ENCODE data around the gene RHBDF1.
A peak's percentile ranks its signal among the peaks of the same experiment; 100 is the strongest.

The RHBDF1 gene

DNA sequence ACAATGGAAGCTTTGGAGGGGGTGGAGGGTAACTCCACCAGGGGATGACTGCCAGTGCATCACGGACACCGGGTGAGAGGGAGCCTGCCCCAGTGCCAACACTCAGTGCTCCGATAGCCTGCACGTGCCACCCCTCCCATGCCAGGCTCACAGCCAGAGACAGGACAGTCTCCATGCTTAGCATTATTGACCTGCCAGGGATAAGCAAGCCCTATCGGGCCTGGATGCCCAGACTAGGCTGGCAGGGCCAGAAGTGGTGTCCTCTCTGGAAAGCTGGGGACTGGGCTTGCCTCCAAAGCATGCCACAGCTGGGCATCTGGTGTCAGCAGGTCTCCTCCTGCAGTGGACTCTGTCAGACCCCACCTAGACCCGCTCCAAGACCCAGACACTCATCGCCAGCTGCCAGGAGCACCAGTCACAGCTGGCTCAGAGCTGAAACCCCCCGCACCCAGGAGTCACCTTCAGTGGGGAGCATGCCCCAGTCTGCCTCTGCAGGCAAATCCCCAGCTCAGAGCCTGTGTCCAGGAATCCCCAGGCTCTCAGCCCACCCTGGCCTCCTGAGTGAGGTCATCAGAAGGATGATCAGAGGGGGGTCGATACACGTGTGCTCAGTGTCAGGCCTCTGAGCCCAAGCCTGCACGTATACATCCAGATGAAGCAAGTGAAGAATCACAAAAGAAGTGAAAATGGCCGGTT, 1.8 kb upstream of the RHBDF1 start:
- H3K9me3 ChIP-seq (ENCODE audit: control insufficient read depth, low read length), result no peaks in the 10 kb centered on the region
- H3K27ac ChIP-seq (ENCODE audit: low read depth, low read length, severe bottlenecking), result peak overlapping the region; percentile 5
- H3K4me1 ChIP-seq (ENCODE audit: control insufficient read depth, insufficient read depth, low read length, poor library complexity, severe bottlenecking), result peaks cover 65% of the 10 kb centered on the region
- H3K36me3 ChIP-seq (ENCODE audit: control insufficient read depth, insufficient read depth, low read length), result peaks cover 5% of the 10 kb centered on the region
- WGBS, 2 experiments (ENCODE audit: insufficient coverage in 2 of 2), result 70 to 78% methylated on average over 9 to 10 of the region's 12 CpGs
- H3K4me3 ChIP-seq (ENCODE audit: extremely low read depth, insufficient read depth, low read length, poor library complexity, severe bottlenecking), result no peak overlapping the region

GRCh38 chr16:71540-72401, 660 bp downstream of the RHBDF1 start:
- Histone ChIP-seq H3K9me3 (ENCODE audit: control insufficient read depth, low read length) (no peaks in the 10 kb centered on the region), H3K4me1 (ENCODE audit: control insufficient read depth, insufficient read depth, low read length, poor library complexity, severe bottlenecking) (peaks cover 66% of the 10 kb centered on the region), H3K36me3 (ENCODE audit: control insufficient read depth, insufficient read depth, low read length) (peaks cover 5% of the 10 kb centered on the region), H3K27ac (ENCODE audit: low read depth, low read length, severe bottlenecking) (peak overlapping the region; percentile 62), H3K4me3 (ENCODE audit: extremely low read depth, insufficient read depth, low read length, poor library complexity, severe bottlenecking) (peak overlapping the region; percentile 68)
- 0% methylated on average over 36 to 41 of the region's 57 CpGs for WGBS, 2 experiments (ENCODE audit: insufficient coverage in 2 of 2)

DNA sequence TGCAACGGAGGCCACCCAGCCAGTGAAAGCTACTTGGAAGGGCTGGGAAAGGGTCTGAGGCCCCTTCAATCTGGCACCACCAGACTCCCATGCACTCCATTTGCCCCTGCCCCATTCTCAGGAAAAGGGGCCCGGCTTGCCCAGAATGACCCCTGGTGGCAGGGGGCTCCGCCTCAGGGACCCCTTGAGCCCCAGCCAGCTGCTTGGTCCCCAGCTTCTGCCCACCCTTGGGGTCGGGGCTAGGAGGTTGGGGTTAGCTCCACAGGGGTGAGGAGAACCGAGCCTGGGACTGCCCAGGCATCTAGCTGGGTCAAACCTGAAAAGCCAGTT, 1.3 kb downstream of the RHBDF1 start:
- Histone ChIP-seq H3K4me3 (ENCODE audit: extremely low read depth, insufficient read depth, low read length, poor library complexity, severe bottlenecking) (peak overlapping the region; percentile 68), H3K4me1 (ENCODE audit: control insufficient read depth, insufficient read depth, low read length, poor library complexity, severe bottlenecking) (peaks cover 60% of the 10 kb centered on the region), H3K27ac (ENCODE audit: low read depth, low read length, severe bottlenecking) (peak overlapping the region; percentile 62), H3K9me3 (ENCODE audit: control insufficient read depth, low read length) (no peaks in the 10 kb centered on the region), H3K36me3 (ENCODE audit: control insufficient read depth, insufficient read depth, low read length) (peaks cover 5% of the 10 kb centered on the region)
- 53 to 89% methylated on average over 2 to 5 of the region's 5 CpGs for whole genome bisulfite sequencing, 2 experiments (ENCODE audit: insufficient coverage in 2 of 2)

- H3K27ac ChIP-seq (ENCODE audit: low read depth, low read length, severe bottlenecking), result no peak overlapping the region
- 86 to 88% methylated on average over 8 of the region's 8 CpGs for WGBS, 2 experiments (ENCODE audit: insufficient coverage in 2 of 2)
- peaks cover 43% of the 10 kb centered on the region for H3K4me1 ChIP-seq (ENCODE audit: control insufficient read depth, insufficient read depth, low read length, poor library complexity, severe bottlenecking)
- no peak overlapping the region for H3K4me3 ChIP-seq (ENCODE audit: extremely low read depth, insufficient read depth, low read length, poor library complexity, severe bottlenecking)
- H3K9me3 ChIP-seq (ENCODE audit: control insufficient read depth, low read length), result no peaks in the 10 kb centered on the region
- H3K36me3 ChIP-seq (ENCODE audit: control insufficient read depth, insufficient read depth, low read length), result peaks cover 19% of the 10 kb centered on the region
These were observed 3.2 kb downstream of the RHBDF1 start for GRCh38 chr16:69181-69580.

GRCh38 chr16:67884-68789, 4.3 kb downstream of the RHBDF1 start:
- 86 to 90% methylated on average over 25 to 27 of the region's 27 CpGs for WGBS, 2 experiments (ENCODE audit: insufficient coverage in 2 of 2)
- H3K4me3 ChIP-seq (ENCODE audit: extremely low read depth, insufficient read depth, low read length, poor library complexity, severe bottlenecking), result no peak overlapping the region
- peaks cover 29% of the 10 kb centered on the region for H3K36me3 ChIP-seq (ENCODE audit: control insufficient read depth, insufficient read depth, low read length)
- H3K4me1 ChIP-seq (ENCODE audit: control insufficient read depth, insufficient read depth, low read length, poor library complexity, severe bottlenecking), result peaks cover 33% of the 10 kb centered on the region
- H3K9me3 ChIP-seq (ENCODE audit: control insufficient read depth, low read length), result no peaks in the 10 kb centered on the region
- peak overlapping the region; percentile 49 for H3K27ac ChIP-seq (ENCODE audit: low read depth, low read length, severe bottlenecking)

GRCh38 chr16:67183-67791, 5.1 kb downstream of the RHBDF1 start:
- Histone ChIP-seq H3K9me3 (ENCODE audit: control insufficient read depth, low read length) (no peaks in the 10 kb centered on the region), H3K4me1 (ENCODE audit: control insufficient read depth, insufficient read depth, low read length, poor library complexity, severe bottlenecking) (peaks cover 27% of the 10 kb centered on the region), H3K36me3 (ENCODE audit: control insufficient read depth, insufficient read depth, low read length) (peaks cover 37% of the 10 kb centered on the region), H3K4me3 (ENCODE audit: extremely low read depth, insufficient read depth, low read length, poor library complexity, severe bottlenecking) (no peak overlapping the region), H3K27ac (ENCODE audit: low read depth, low read length, severe bottlenecking) (no peak overlapping the region)
- WGBS, 2 experiments (ENCODE audit: insufficient coverage in 2 of 2), result 94 to 95% methylated on average over 9 to 10 of the region's 10 CpGs

- peaks cover 27% of the 10 kb centered on the region for H3K4me1 ChIP-seq (ENCODE audit: control insufficient read depth, insufficient read depth, low read length, poor library complexity, severe bottlenecking)
- WGBS, 2 experiments (ENCODE audit: insufficient coverage in 2 of 2), result 86 to 95% methylated on average over 10 to 12 of the region's 13 CpGs
- H3K9me3 ChIP-seq (ENCODE audit: control insufficient read depth, low read length), result no peaks in the 10 kb centered on the region
- H3K27ac ChIP-seq (ENCODE audit: low read depth, low read length, severe bottlenecking), result no peak overlapping the region
- no peak overlapping the region for H3K4me3 ChIP-seq (ENCODE audit: extremely low read depth, insufficient read depth, low read length, poor library complexity, severe bottlenecking)
- H3K36me3 ChIP-seq (ENCODE audit: control insufficient read depth, insufficient read depth, low read length), result peaks cover 45% of the 10 kb centered on the region
These were observed 5.9 kb downstream of the RHBDF1 start for GRCh38 chr16:66309-67182.

DNA sequence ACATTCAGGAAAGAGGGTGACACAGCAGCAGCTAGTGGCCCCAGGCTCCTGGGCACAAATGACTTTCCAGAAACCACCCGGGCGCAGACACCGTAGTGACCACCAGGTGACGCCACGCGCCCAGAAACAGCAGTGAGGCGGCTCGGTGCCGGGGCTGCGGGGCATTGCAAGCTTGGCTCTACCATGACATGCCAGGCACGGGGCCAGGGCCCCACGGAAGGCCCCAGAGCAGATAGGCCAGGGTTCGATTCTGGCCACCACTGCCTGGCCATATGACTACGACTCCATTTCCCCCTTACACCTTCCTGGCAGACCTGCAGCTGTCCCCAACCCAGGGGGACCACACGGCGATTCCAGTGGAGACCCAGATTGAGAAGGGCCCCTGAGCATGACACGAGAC, 6.7 kb downstream of the RHBDF1 start:
- 22 to 23% methylated on average over 15 of the region's 17 CpGs for WGBS, 2 experiments (ENCODE audit: insufficient coverage in 2 of 2)
- H3K27ac ChIP-seq (ENCODE audit: low read depth, low read length, severe bottlenecking), result no peak overlapping the region
- H3K36me3 ChIP-seq (ENCODE audit: control insufficient read depth, insufficient read depth, low read length), result peaks cover 48% of the 10 kb centered on the region
- H3K4me1 ChIP-seq (ENCODE audit: control insufficient read depth, insufficient read depth, low read length, poor library complexity, severe bottlenecking), result peaks cover 20% of the 10 kb centered on the region
- no peak overlapping the region for H3K4me3 ChIP-seq (ENCODE audit: extremely low read depth, insufficient read depth, low read length, poor library complexity, severe bottlenecking)
- H3K9me3 ChIP-seq (ENCODE audit: control insufficient read depth, low read length), result no peaks in the 10 kb centered on the region

DNA sequence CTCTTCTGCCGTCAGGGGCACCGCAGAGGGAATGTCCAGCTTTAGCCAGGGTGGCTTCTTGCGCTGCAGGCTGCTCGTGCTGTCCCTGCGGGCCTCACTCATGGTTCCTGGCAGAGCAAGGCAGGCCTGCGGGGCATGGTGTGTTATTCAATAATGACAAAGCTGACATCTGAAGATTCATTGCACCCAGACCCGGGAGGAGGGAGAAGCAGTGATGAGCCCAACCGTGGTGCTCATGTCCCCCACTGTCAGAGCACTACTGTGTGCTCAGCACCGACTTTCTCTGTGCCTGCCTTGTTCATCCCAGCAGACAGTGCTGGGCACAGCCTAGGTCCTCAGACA, 7.5 kb downstream of the RHBDF1 start:
- no peaks in the 10 kb centered on the region for H3K9me3 ChIP-seq (ENCODE audit: control insufficient read depth, low read length)
- H3K4me3 ChIP-seq (ENCODE audit: extremely low read depth, insufficient read depth, low read length, poor library complexity, severe bottlenecking), result no peak overlapping the region
- peaks cover 57% of the 10 kb centered on the region for H3K36me3 ChIP-seq (ENCODE audit: control insufficient read depth, insufficient read depth, low read length)
- H3K4me1 ChIP-seq (ENCODE audit: control insufficient read depth, insufficient read depth, low read length, poor library complexity, severe bottlenecking), result peaks cover 16% of the 10 kb centered on the region
- WGBS, 2 experiments (ENCODE audit: insufficient coverage in 2 of 2), result 83 to 89% methylated on average over 9 of the region's 9 CpGs
- no peak overlapping the region for H3K27ac ChIP-seq (ENCODE audit: low read depth, low read length, severe bottlenecking)
